HCT116 (cell line): ENCODE data around the gene PRR12. TPM values are rescaled to one million over a fixed set of nuclear protein-coding genes. Genes with fewer than 3 reads are reported as not detected.

Experiments
- ATAC-seq: fragments of 200-7000 bp; cut with Tn5 transposase; 2 replicates; pipeline ENCODE4 v1.9.1; 2020; ENCODE audit warnings: mild to moderate bottlenecking, moderate library complexity
- BruUV-seq: library from RNA; stranded (reverse); fragments of 400-500 nt; replicated peaks from 2 replicates; lab custom pipeline; 2021; lab: Mats Ljungman, UMichigan
- CTCF ChIA-PET: fragments of 300-600 bp; sonication (Branson Sonifier 250); formaldehyde crosslinking; loops from one replicate; lab custom pipeline; 2021; ENCODE audit warnings: antibody characterized with exemption; lab: Charles Lee
- POLR2A ChIA-PET: fragments of 300-600, 350-600 bp; sonication (Branson Sonifier 250); formaldehyde crosslinking; loops from one replicate; lab custom pipeline; 2021; ENCODE audit warnings: antibody characterized with exemption; lab: Charles Lee
- RAD21 ChIA-PET, 2 experiments: fragments of 300-600 bp; sonication (Branson Sonifier 250); formaldehyde crosslinking; loops; one replicate each; lab custom pipeline; 2023; ENCODE audit warnings: low total read pairs in 2 of 2; ENCODE audit not compliant: uncharacterized antibody in 2 of 2, unreplicated experiment in 2 of 2, low non-redundant PET in 1 of 2; lab: Charles Lee
- DNase-seq: peaks from one replicate; pipeline ENCODE4 v3.0.0-alpha.2; 2010; ENCODE audit warnings: low read depth, low spot score
- H2AFZ ChIP-seq: fragments of 200-600 bp; shearing (Covaris generic), sonication (generic); 2 replicates; pipeline ENCODE4 v1.6.1; 2017; ENCODE audit warnings: low read depth, mixed run types, mixed read lengths, antibody characterized with exemption, low read length; ENCODE audit not compliant: poor library complexity, severe bottlenecking
- H3K27ac ChIP-seq: 2 replicates; pipeline ENCODE4 v1.5.1; 2012; ENCODE audit warnings: low read depth, low read length
- H3K27me3 ChIP-seq: fragments of 200-600 bp; sonication (generic); 2 replicates; pipeline ENCODE4 v1.6.1; 2016; ENCODE audit warnings: mixed run types, low read length, mixed read lengths; ENCODE audit not compliant: insufficient read depth
- H3K36me3 ChIP-seq, 2 experiments: fragments of 200-500 bp in 1 of 2; fragments of 200-600 bp in 1 of 2; sonication (Bioruptor generic) in 1 of 2; sonication (generic) in 1 of 2; 2 replicates each; pipeline versions ENCODE4 v1.5.1 to v1.6.1; 2014 to 2016; ENCODE audit warnings: low read length in 2 of 2, inconsistent platforms in 1 of 2, mixed read lengths in 1 of 2, mixed run types in 1 of 2; ENCODE audit not compliant: insufficient read depth in 2 of 2, control insufficient read depth in 1 of 2
- H3K4me1 ChIP-seq, 2 experiments: fragments of 200-600 bp in 1 of 2; sonication (generic) in 1 of 2; 2 replicates each; pipeline versions ENCODE4 v1.5.1 to v1.6.1; 2012 to 2017; ENCODE audit warnings: low read length in 2 of 2, inconsistent platforms in 1 of 2, mild to moderate bottlenecking in 1 of 2, mixed read lengths in 1 of 2, mixed run types in 1 of 2, moderate library complexity in 1 of 2; ENCODE audit not compliant: insufficient read depth in 2 of 2, control insufficient read depth in 1 of 2
- H3K4me2 ChIP-seq: fragments of 200-600 bp; sonication (generic); 2 replicates; pipeline ENCODE4 v1.6.1; 2017; ENCODE audit warnings: mixed run types, low read length, mixed read lengths
- H3K4me3 ChIP-seq, 2 experiments: fragments of 200-600 bp in 1 of 2; sonication (generic) in 1 of 2; replicated peaks in 1 of 2; 2 replicates each; pipeline ENCODE4 v1.5.1; 2011 to 2016; ENCODE audit warnings: low read length in 2 of 2, control low read depth in 1 of 2, low read depth in 1 of 2, mild to moderate bottlenecking in 1 of 2, mixed read lengths in 1 of 2, mixed run types in 1 of 2
- H3K79me2 ChIP-seq: fragments of 200-600 bp; sonication (generic); 2 replicates; pipeline ENCODE4 v1.6.1; 2017; ENCODE audit warnings: mild to moderate bottlenecking, mixed run types, low read length, moderate library complexity, mixed read lengths; ENCODE audit not compliant: insufficient read depth
- H3K9ac ChIP-seq: fragments of 200-600 bp; sonication (generic); 2 replicates; pipeline ENCODE4 v1.6.1; 2016; ENCODE audit warnings: low read length, mixed read lengths
- H3K9me2 ChIP-seq: fragments of 200-600 bp; sonication (generic), shearing (Covaris generic); 2 replicates; pipeline ENCODE4 v1.6.1; 2017; ENCODE audit warnings: mixed run types, mild to moderate bottlenecking, moderate library complexity; ENCODE audit not compliant: insufficient read depth
- H3K9me3 ChIP-seq, 2 experiments: fragments of 200-500 bp in 1 of 2; fragments of 200-600 bp in 1 of 2; sonication (Bioruptor generic) in 1 of 2; sonication (generic) in 1 of 2; 2 replicates each; pipeline ENCODE4 v1.6.1; 2014 to 2017; ENCODE audit warnings: low read length in 2 of 2, mixed read lengths in 2 of 2, inconsistent platforms in 1 of 2, low read depth in 1 of 2, mild to moderate bottlenecking in 1 of 2, mixed run types in 1 of 2, moderate library complexity in 1 of 2; ENCODE audit not compliant: control insufficient read depth in 1 of 2, insufficient read depth in 1 of 2
- H4K20me1 ChIP-seq: fragments of 200-600 bp; sonication (generic), shearing (Covaris generic); 2 replicates; pipeline ENCODE4 v1.6.1; 2017; ENCODE audit warnings: mixed run types, mild to moderate bottlenecking, moderate library complexity; ENCODE audit not compliant: insufficient read depth
- CBX3 ChIP-seq: IDR thresholded peaks from 2 replicates; pipeline ENCODE4 v1.6.1; 2012; ENCODE audit warnings: low read depth
- CEBPB ChIP-seq: IDR thresholded peaks from 2 replicates; pipeline ENCODE4 v1.6.1; 2012; ENCODE audit warnings: low read depth
- EZH2 ChIP-seq: fragments of 200-600 bp; sonication (generic); IDR thresholded peaks from 2 replicates; pipeline ENCODE4 v1.6.1; 2017; ENCODE audit warnings: antibody characterized with exemption, mixed run types
- FOSL1 ChIP-seq: IDR thresholded peaks from 2 replicates; pipeline ENCODE4 v1.6.1; 2012; ENCODE audit warnings: low read depth
- JUND ChIP-seq: IDR thresholded peaks from 2 replicates; pipeline ENCODE4 v1.6.1; 2012
- POLR2A ChIP-seq: IDR thresholded peaks from 2 replicates; pipeline ENCODE4 v1.7.0; 2011; ENCODE audit warnings: borderline replicate concordance; ENCODE audit not compliant: insufficient read depth, insufficient read length; ENCODE audit errors: extremely low read depth
- POLR2AphosphoS5 ChIP-seq: IDR thresholded peaks from 2 replicates; pipeline ENCODE4 v1.6.1; 2011; ENCODE audit warnings: mild to moderate bottlenecking, low read depth, low read length, moderate library complexity
- RAD21 ChIP-seq: IDR thresholded peaks from 2 replicates; pipeline ENCODE4 v1.6.1; 2012; ENCODE audit warnings: low read depth, mild to moderate bottlenecking
- SIN3A ChIP-seq: IDR thresholded peaks from 2 replicates; pipeline ENCODE4 v1.6.1; 2012; ENCODE audit warnings: low read depth
- SRF ChIP-seq: IDR thresholded peaks from 2 replicates; pipeline ENCODE4 v1.6.1; 2012; ENCODE audit warnings: low read depth
- TCF7L2 ChIP-seq: IDR thresholded peaks from 2 replicates; pipeline ENCODE4 v1.7.0; 2011; ENCODE audit warnings: borderline replicate concordance, inconsistent platforms; ENCODE audit not compliant: insufficient read depth, insufficient read length; ENCODE audit errors: extremely low read depth
- ZFX ChIP-seq: fragments of 450-650 bp; IDR thresholded peaks from 2 replicates; pipeline ENCODE4 v1.6.1; 2017
- ZNF274 ChIP-seq: fragments of 200-500 bp; sonication (Bioruptor generic); IDR thresholded peaks from 2 replicates; pipeline ENCODE4 v1.6.1; 2014; ENCODE audit warnings: mild to moderate bottlenecking, low read depth, low read length, inconsistent platforms
- intact Hi-C: fragments of 100-400 bp; cut with micrococcal nuclease; formaldehyde crosslinking; loops from 2 replicates; pipeline ENCODE4 v1.10.0; 2022
- total RNA-seq: library from RNA; stranded (reverse); gene quantifications from one replicate; pipeline ENCODE4 v1.2.1, GENCODE V29; 2021; ENCODE audit not compliant: unreplicated experiment
- TF ChIP-seq, protein P1 (sequence below): IDR thresholded peaks from 2 replicates; pipeline ENCODE4 v1.6.1; 2012
- TF ChIP-seq, protein P2 (sequence below): IDR thresholded peaks from 2 replicates; pipeline ENCODE4 v1.6.1; 2011; ENCODE audit warnings: mild to moderate bottlenecking, low read length, moderate library complexity; ENCODE audit not compliant: insufficient replicate concordance; ENCODE audit errors: extremely low read depth
- TF ChIP-seq, protein P3 (sequence below), 3 experiments: fragments of 200-600 bp in 1 of 3; sonication (generic) in 1 of 3; IDR thresholded peaks in 2 of 3; conservative IDR thresholded peaks in 1 of 3; 2 replicates each; pipeline ENCODE4 v1.5.1; 2012 to 2017; ENCODE audit warnings: low read depth in 2 of 3, low read length in 2 of 3, antibody characterized with exemption in 1 of 3, borderline replicate concordance in 1 of 3, control low read depth in 1 of 3, mild to moderate bottlenecking in 1 of 3, mixed read lengths in 1 of 3, mixed run types in 1 of 3, moderate library complexity in 1 of 3; ENCODE audit not compliant: insufficient read depth in 1 of 3

The PRR12 gene
- total RNA-seq, 1 experiment from 2014 or later = 26.9 TPM

DNA sequence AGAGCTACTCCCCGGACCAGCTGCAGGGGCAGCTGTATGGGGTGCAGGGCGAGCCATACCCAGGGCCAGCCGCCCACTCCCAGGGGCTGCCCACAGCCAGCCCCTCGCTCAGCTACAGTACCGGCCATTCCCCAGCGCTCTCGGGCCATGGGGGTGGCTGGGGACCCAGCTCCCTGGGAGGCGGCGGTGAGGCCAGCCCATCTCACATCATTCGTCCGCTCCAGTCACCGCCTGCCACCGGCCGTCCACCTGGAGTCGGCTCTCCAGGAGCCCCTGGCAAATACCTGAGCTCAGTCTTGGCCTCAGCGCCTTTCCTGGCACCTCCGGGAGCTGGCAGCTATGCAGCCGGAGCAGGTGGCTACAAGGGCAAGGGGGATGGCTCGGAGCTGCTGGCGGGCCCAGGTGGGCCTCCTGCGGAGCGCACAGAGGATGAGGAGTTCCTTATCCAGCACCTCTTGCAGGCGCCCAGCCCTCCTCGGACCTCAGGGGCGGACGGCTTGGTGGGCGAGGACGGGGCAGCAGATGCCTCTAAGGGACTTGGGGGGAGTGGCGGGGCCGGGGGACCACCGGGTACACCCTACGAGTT lies 4.9 kb downstream of the PRR12 start:
- RAD21 ChIA-PET = no interaction called here
- H2AFZ ChIP-seq = no peak overlapping the region
- H3K4me1 ChIP-seq = peaks cover 6 to 21% of the 10 kb centered on the region in 2 experiments; a peak in 3 of 4 replicates
- no peak for ATAC-seq
- H3K27ac ChIP-seq = no peak overlapping the region
- TF ChIP-seq TCF7L2 (no peak), ZNF274 (no peak), POLR2AphosphoS5 (no peak), SIN3A (no peak), CBX3 (no peak), SRF (no peak), POLR2A (no peak)
- TF ChIP-seq, protein P1, sequence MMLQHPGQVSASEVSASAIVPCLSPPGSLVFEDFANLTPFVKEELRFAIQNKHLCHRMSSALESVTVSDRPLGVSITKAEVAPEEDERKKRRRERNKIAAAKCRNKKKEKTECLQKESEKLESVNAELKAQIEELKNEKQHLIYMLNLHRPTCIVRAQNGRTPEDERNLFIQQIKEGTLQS = no peak
- BruUV-seq = no TSS peak
- H3K27me3 ChIP-seq = no peaks in the 10 kb centered on the region
- H3K4me3 ChIP-seq = no peak overlapping the region
- H4K20me1 ChIP-seq = peaks cover 8% of the 10 kb centered on the region; the same call in 1 of the 2 replicates
- CTCF ChIA-PET = no interaction called here
- no peak overlapping the region for H3K9ac ChIP-seq
- POLR2A ChIA-PET = no interaction called here
- H3K4me2 ChIP-seq = no peak overlapping the region
- no peaks in the 10 kb centered on the region for H3K9me3 ChIP-seq
- peaks cover 25 to 41% of the 10 kb centered on the region in 2 experiments; a peak in 3 of 4 replicates for H3K36me3 ChIP-seq
- intact Hi-C loops = no loop called here
- H3K79me2 ChIP-seq = peaks cover 65% of the 10 kb centered on the region
- no peaks in the 10 kb centered on the region for H3K9me2 ChIP-seq
- no peak for DNase-seq

GRCh38 chr19:49596407-49596806 lies 5.4 kb downstream of the PRR12 start:
- Histone ChIP-seq H3K4me3 (no peak overlapping the region), H3K36me3 (peaks cover 26 to 41% of the 10 kb centered on the region in 2 experiments; a peak in 3 of 4 replicates)
- RAD21 ChIA-PET = no interaction called here
- TF ChIP-seq JUND = no peak
- no peak for TF ChIP-seq CBX3
- TF ChIP-seq FOSL1 = no peak
- TF ChIP-seq ZFX = no peak
- no peak for TF ChIP-seq RAD21
- TF ChIP-seq, protein P2, sequence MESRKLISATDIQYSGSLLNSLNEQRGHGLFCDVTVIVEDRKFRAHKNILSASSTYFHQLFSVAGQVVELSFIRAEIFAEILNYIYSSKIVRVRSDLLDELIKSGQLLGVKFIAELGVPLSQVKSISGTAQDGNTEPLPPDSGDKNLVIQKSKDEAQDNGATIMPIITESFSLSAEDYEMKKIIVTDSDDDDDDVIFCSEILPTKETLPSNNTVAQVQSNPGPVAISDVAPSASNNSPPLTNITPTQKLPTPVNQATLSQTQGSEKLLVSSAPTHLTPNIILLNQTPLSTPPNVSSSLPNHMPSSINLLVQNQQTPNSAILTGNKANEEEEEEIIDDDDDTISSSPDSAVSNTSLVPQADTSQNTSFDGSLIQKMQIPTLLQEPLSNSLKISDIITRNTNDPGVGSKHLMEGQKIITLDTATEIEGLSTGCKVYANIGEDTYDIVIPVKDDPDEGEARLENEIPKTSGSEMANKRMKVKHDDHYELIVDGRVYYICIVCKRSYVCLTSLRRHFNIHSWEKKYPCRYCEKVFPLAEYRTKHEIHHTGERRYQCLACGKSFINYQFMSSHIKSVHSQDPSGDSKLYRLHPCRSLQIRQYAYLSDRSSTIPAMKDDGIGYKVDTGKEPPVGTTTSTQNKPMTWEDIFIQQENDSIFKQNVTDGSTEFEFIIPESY = no peak
- no peak for TF ChIP-seq EZH2
- TF ChIP-seq CEBPB = no peak
- TF ChIP-seq, protein P3, sequence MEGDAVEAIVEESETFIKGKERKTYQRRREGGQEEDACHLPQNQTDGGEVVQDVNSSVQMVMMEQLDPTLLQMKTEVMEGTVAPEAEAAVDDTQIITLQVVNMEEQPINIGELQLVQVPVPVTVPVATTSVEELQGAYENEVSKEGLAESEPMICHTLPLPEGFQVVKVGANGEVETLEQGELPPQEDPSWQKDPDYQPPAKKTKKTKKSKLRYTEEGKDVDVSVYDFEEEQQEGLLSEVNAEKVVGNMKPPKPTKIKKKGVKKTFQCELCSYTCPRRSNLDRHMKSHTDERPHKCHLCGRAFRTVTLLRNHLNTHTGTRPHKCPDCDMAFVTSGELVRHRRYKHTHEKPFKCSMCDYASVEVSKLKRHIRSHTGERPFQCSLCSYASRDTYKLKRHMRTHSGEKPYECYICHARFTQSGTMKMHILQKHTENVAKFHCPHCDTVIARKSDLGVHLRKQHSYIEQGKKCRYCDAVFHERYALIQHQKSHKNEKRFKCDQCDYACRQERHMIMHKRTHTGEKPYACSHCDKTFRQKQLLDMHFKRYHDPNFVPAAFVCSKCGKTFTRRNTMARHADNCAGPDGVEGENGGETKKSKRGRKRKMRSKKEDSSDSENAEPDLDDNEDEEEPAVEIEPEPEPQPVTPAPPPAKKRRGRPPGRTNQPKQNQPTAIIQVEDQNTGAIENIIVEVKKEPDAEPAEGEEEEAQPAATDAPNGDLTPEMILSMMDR (IDR thresholded peaks at IDR 0.05 in 2 of 3, conservative IDR thresholded peaks at IDR 0.05 in 1 of 3; ENCODE audit: borderline replicate concordance in 1 of 3, insufficient read depth in 1 of 3, low read depth in 2 of 3, low read length in 2 of 3) = no peak
- no peak for TF ChIP-seq POLR2A

More at GRCh38 chr19:49596407-49596806, 5.4 kb downstream of the PRR12 start:
- Histone ChIP-seq H3K9me3 (no peaks in the 10 kb centered on the region), H3K4me1 (peaks cover 6 to 21% of the 10 kb centered on the region in 2 experiments; a peak in 3 of 4 replicates), H3K4me2 (no peak overlapping the region), H3K27me3 (no peaks in the 10 kb centered on the region), H3K27ac (no peak overlapping the region), H3K9ac (no peak overlapping the region), H3K79me2 (peaks cover 65% of the 10 kb centered on the region), H4K20me1 (peaks cover 8% of the 10 kb centered on the region; the same call in 1 of the 2 replicates), H3K9me2 (no peaks in the 10 kb centered on the region), H2AFZ (no peak overlapping the region)
- CTCF ChIA-PET = no interaction called here
- no TSS peak for BruUV-seq
- POLR2A ChIA-PET = no interaction called here
- DNase-seq (no peak), ATAC-seq (no peak)
- intact Hi-C loops = no loop called here
